Mesenchymal stem cell (in vitro differentiated cells and primary cell): ENCODE data around the gene ARID1A.
"Not testable (repeated sequence)": the region's sequence is repeated elsewhere in the genome, so short reads cannot be mapped to it uniquely, and the experiment has no call there.

Experiments used
- DNase-seq: peaks from one replicate; pipeline ENCODE4 v3.0.0-alpha.2; 2013
- H2AFZ ChIP-seq: one replicate; pipeline ENCODE4 v1.6.1; 2013; ENCODE audit warnings: low read depth, mild to moderate bottlenecking, control low read depth, inconsistent platforms, low read length, moderate library complexity
- H2AK5ac ChIP-seq: 2 replicates; pipeline ENCODE4 v1.6.1; 2013; ENCODE audit warnings: low read length, moderate library complexity, mild to moderate bottlenecking, inconsistent platforms; ENCODE audit not compliant: severe bottlenecking
- H2BK120ac ChIP-seq: one replicate; pipeline ENCODE4 v1.6.1; 2013; ENCODE audit warnings: low read depth, mild to moderate bottlenecking, inconsistent platforms, low read length, moderate library complexity
- H2BK12ac ChIP-seq, 2 experiments: one replicate each; pipeline ENCODE4 v1.6.1; 2013; ENCODE audit warnings: inconsistent platforms in 2 of 2, low read length in 2 of 2, mild to moderate bottlenecking in 2 of 2, moderate library complexity in 2 of 2, control low read depth in 1 of 2
- H2BK15ac ChIP-seq: one replicate; pipeline ENCODE4 v1.6.1; 2013; ENCODE audit warnings: mild to moderate bottlenecking, low read depth, inconsistent platforms; ENCODE audit not compliant: poor library complexity, severe bottlenecking
- H2BK5ac ChIP-seq: 2 replicates; pipeline ENCODE4 v1.6.1; 2013; ENCODE audit warnings: low read depth, mild to moderate bottlenecking, low read length, control low read depth, inconsistent platforms; ENCODE audit not compliant: poor library complexity, severe bottlenecking
- H3K14ac ChIP-seq, 2 experiments: one replicate each; pipeline ENCODE4 v1.6.1; 2013; ENCODE audit warnings: inconsistent platforms in 2 of 2, low read length in 2 of 2, control low read depth in 1 of 2, mild to moderate bottlenecking in 1 of 2, moderate library complexity in 1 of 2
- H3K18ac ChIP-seq, 2 experiments: one replicate each; pipeline ENCODE4 v1.6.1; 2013; ENCODE audit warnings: inconsistent platforms in 2 of 2, low read length in 2 of 2, control low read depth in 1 of 2, low read depth in 1 of 2, mild to moderate bottlenecking in 1 of 2
- H3K23ac ChIP-seq, 2 experiments: one replicate each; pipeline ENCODE4 v1.6.1; 2013; ENCODE audit warnings: inconsistent platforms in 2 of 2, low read length in 2 of 2, mild to moderate bottlenecking in 2 of 2, moderate library complexity in 2 of 2, control low read depth in 1 of 2
- H3K27ac ChIP-seq: 2 replicates; pipeline ENCODE4 v1.5.1; 2013; ENCODE audit warnings: mild to moderate bottlenecking, moderate library complexity, low read length, control low read depth, inconsistent platforms; ENCODE audit not compliant: poor library complexity, severe bottlenecking
- H3K27me3 ChIP-seq, 2 experiments: 2 replicates each; pipeline versions ENCODE4 v1.6.1 to v1.7.0; 2013; ENCODE audit warnings: low read length in 2 of 2, mild to moderate bottlenecking in 2 of 2, moderate library complexity in 2 of 2, control low read depth in 1 of 2, inconsistent platforms in 1 of 2; ENCODE audit not compliant: control insufficient read depth in 1 of 2, insufficient read depth in 1 of 2
- H3K36me3 ChIP-seq, 2 experiments: 2 replicates each; pipeline versions ENCODE4 v1.6.1 to v1.7.0; 2013; ENCODE audit warnings: low read length in 2 of 2, control low read depth in 1 of 2, inconsistent platforms in 1 of 2, low read depth in 1 of 2, mild to moderate bottlenecking in 1 of 2; ENCODE audit not compliant: insufficient read depth in 2 of 2, control insufficient read depth in 1 of 2
- H3K4ac ChIP-seq, 2 experiments: one replicate each; pipeline ENCODE4 v1.6.1; 2013; ENCODE audit warnings: inconsistent platforms in 2 of 2, low read length in 2 of 2, mild to moderate bottlenecking in 2 of 2, moderate library complexity in 2 of 2, control low read depth in 1 of 2, low read depth in 1 of 2
- H3K4me1 ChIP-seq: 2 replicates; pipeline ENCODE4 v1.6.1; 2013; ENCODE audit warnings: low read depth, low read length, control low read depth; ENCODE audit not compliant: control insufficient read depth, insufficient read depth
- H3K4me2 ChIP-seq: 2 replicates; pipeline ENCODE4 v1.6.1; 2013; ENCODE audit warnings: low read length, mild to moderate bottlenecking, inconsistent platforms; ENCODE audit not compliant: poor library complexity, severe bottlenecking
- H3K4me3 ChIP-seq, 2 experiments: 2 replicates each; pipeline versions ENCODE4 v1.5.1 to v1.7.0; 2013; ENCODE audit warnings: low read length in 2 of 2, mild to moderate bottlenecking in 2 of 2, control low read depth in 1 of 2, low read depth in 1 of 2; ENCODE audit not compliant: insufficient read depth in 1 of 2
- H3K79me1 ChIP-seq: replicated peaks from 2 replicates; pipeline ENCODE4 v1.6.1; 2013; ENCODE audit warnings: mild to moderate bottlenecking, control low read depth, low read length, inconsistent platforms; ENCODE audit not compliant: poor library complexity, severe bottlenecking
- H3K9ac ChIP-seq: 2 replicates; pipeline ENCODE4 v1.7.0; 2013; ENCODE audit warnings: mild to moderate bottlenecking, low read length, moderate library complexity
- H3K9me3 ChIP-seq: 2 replicates; pipeline ENCODE4 v1.7.0; 2013; ENCODE audit warnings: mild to moderate bottlenecking, low read length; ENCODE audit not compliant: control insufficient read depth
- H4K8ac ChIP-seq: one replicate; pipeline ENCODE4 v1.6.1; 2013; ENCODE audit warnings: inconsistent platforms, mild to moderate bottlenecking, low read length, moderate library complexity
- H4K91ac ChIP-seq: one replicate; pipeline ENCODE4 v1.6.1; 2013; ENCODE audit warnings: mild to moderate bottlenecking, low read length, inconsistent platforms
- WGBS: methylation state at CpG from one replicate; pipeline ENCODE4 v1.1.7; 2013; ENCODE audit warnings: mixed read lengths; 5-methylcytosine and 5-hydroxymethylcytosine counted together

ARID1A gene

GRCh38 chr1:26794391-26794790 lies 98.6 kb downstream of the ARID1A start:
- peaks cover 20 to 34% of the 10 kb centered on the region in 2 experiments for H3K36me3 ChIP-seq
- no peak overlapping the region for H2BK120ac ChIP-seq
- no peak overlapping the region for H3K23ac ChIP-seq
- no peak overlapping the region for H3K18ac ChIP-seq
- no peak overlapping the region for H3K27ac ChIP-seq
- no peak overlapping the region for H2BK15ac ChIP-seq
- H3K4me2 ChIP-seq = no peak overlapping the region
- H4K8ac ChIP-seq = no peak overlapping the region
- H2BK5ac ChIP-seq = no peak overlapping the region
- H3K14ac ChIP-seq = no peak overlapping the region
- H3K9ac ChIP-seq = no peak overlapping the region
- peaks cover 11% of the 10 kb centered on the region for H3K79me1 ChIP-seq
- no peak overlapping the region for H3K4ac ChIP-seq
- H3K27me3 ChIP-seq = no peaks in the 10 kb centered on the region
- no peak overlapping the region for H2BK12ac ChIP-seq
- no peak overlapping the region for H2AFZ ChIP-seq
- no peaks in the 10 kb centered on the region for H3K9me3 ChIP-seq
- H4K91ac ChIP-seq = no peak overlapping the region
- peaks cover 5% of the 10 kb centered on the region for H3K4me1 ChIP-seq
- no peak overlapping the region for H2AK5ac ChIP-seq
- no peak overlapping the region for H3K4me3 ChIP-seq
- no peak for DNase-seq
- 96% methylated on average over 5 of the region's 5 CpGs for WGBS

DNA sequence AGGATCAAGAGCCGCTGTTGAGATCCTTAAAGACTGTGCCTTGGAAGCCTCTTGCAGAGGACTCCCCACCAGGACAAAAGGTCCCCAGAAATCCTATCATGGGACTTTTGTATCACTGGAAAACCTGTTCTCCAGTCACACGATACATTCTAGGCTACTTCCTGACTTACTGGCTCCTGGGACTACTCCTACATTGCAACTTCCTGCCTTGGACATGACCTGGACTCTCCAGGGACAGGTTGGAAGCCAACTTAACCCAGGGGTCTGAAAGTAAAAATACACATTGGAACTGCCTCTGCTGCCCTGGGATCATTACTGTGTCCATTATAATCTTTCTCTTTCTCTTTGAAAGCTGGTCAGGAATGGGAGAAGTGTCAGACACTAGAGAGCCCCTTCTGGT lies 101.8 kb downstream of the ARID1A start:
- Histone ChIP-seq H3K27ac (no peak overlapping the region), H2BK120ac (no peak overlapping the region), H3K27me3 (no peaks in the 10 kb centered on the region), H3K4me3 (no peak overlapping the region), H3K4me1 (peaks cover 7% of the 10 kb centered on the region), H3K4ac (no peak overlapping the region), H3K14ac (no peak overlapping the region), H3K23ac (no peak overlapping the region), H3K9ac (no peak overlapping the region), H3K18ac (no peak overlapping the region), H3K36me3 (peaks cover 20 to 34% of the 10 kb centered on the region in 2 experiments), H3K4me2 (no peak overlapping the region), H3K9me3 (no peaks in the 10 kb centered on the region), H3K79me1 (peaks cover 10% of the 10 kb centered on the region), H4K8ac (no peak overlapping the region), H2AK5ac (no peak overlapping the region), H2BK5ac (no peak overlapping the region), H2BK15ac (no peak overlapping the region), H2BK12ac (no peak overlapping the region), H2AFZ (no peak overlapping the region), H4K91ac (no peak overlapping the region)
- WGBS = 75% methylated on average over 2 of the region's 2 CpGs
- no peak for DNase-seq

DNA sequence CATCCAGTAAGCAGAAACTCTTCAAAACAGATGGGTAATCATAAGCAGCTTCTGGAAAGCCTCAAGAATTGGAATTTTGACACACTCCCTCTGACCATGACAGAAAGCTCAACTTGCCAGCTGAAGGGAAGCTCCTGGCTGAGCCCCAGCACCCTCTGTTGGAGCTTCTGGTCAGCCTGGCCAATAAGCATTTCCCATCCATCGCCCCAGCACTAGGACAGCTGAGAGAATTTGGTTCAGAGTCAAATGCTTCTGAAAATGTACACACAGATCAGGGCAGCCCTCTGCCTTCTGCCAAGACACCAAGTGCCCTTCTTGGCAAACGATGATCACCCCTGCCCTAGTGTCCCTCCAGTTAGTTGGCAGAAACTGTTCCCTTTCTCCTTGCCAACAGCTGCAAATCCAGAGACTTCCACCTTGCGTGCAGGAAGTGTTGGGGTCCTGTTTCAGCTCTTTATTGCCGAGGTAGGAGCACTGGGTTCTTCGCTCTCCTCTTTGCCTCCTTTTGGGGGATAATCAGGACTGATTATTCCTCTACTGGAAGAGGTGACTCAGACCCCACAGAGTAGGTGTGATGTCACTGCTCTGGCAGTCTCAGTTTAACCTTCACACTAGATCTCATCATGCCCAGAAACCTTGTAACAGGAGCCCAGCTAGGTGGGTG lies 103.8 kb downstream of the ARID1A start:
- peak overlapping the region in 1 of 2 experiments; percentile 31 for H2BK12ac ChIP-seq

GRCh38 chr1:26803932-26804331 lies 108.1 kb downstream of the ARID1A start:
- H3K27ac ChIP-seq, H3K4ac ChIP-seq, H2BK12ac ChIP-seq, H2AFZ ChIP-seq, H2BK120ac ChIP-seq, H3K14ac ChIP-seq, H3K18ac ChIP-seq, H3K9ac ChIP-seq, H2BK15ac ChIP-seq, H3K36me3 ChIP-seq, H2BK5ac ChIP-seq, H3K27me3 ChIP-seq, DNase-seq, H4K91ac ChIP-seq, H3K9me3 ChIP-seq, H3K23ac ChIP-seq, H3K4me1 ChIP-seq, H4K8ac ChIP-seq, H2AK5ac ChIP-seq, H3K4me2 ChIP-seq, H3K4me3 ChIP-seq, H3K79me1 ChIP-seq: not testable (repeated sequence)
- 100% methylated on average over 12 of the region's 36 CpGs for WGBS

More for the DNA sequence above, 103.8 kb downstream of the ARID1A start:
- no peak overlapping the region for H3K14ac ChIP-seq
- no peak overlapping the region for H2BK120ac ChIP-seq
- no peaks in the 10 kb centered on the region for H3K9me3 ChIP-seq
- DNase-seq = peak; percentile 78
- WGBS = 74% methylated on average over 5 of the region's 5 CpGs
- H2BK15ac ChIP-seq = no peak overlapping the region
- H3K4ac ChIP-seq = peak overlapping the region in 1 of 2 experiments; percentile 17
- H4K91ac ChIP-seq = no peak overlapping the region
- no peak overlapping the region for H2AFZ ChIP-seq
- H3K23ac ChIP-seq = no peak overlapping the region
- H2BK5ac ChIP-seq = no peak overlapping the region
- peaks cover 7% of the 10 kb centered on the region for H3K4me1 ChIP-seq
- H2AK5ac ChIP-seq = no peak overlapping the region
- peaks cover 4% of the 10 kb centered on the region for H3K79me1 ChIP-seq
- H3K9ac ChIP-seq = peak overlapping the region; percentile 75
- H3K27ac ChIP-seq = no peak overlapping the region
- H3K27me3 ChIP-seq = no peaks in the 10 kb centered on the region
- no peak overlapping the region for H4K8ac ChIP-seq
- peaks cover 8 to 24% of the 10 kb centered on the region in 2 experiments for H3K36me3 ChIP-seq
- peak overlapping the region in 1 of 2 experiments; percentile 66 for H3K4me3 ChIP-seq
- no peak overlapping the region for H3K18ac ChIP-seq
- no peak overlapping the region for H3K4me2 ChIP-seq
